Measurements from ENCODE around the gene TMPRSS13.
"Not testable (repeated sequence)": the region's sequence is repeated elsewhere in the genome, so short reads cannot be mapped to it uniquely, and the experiment has no call there.

Gene TMPRSS13

DNA sequence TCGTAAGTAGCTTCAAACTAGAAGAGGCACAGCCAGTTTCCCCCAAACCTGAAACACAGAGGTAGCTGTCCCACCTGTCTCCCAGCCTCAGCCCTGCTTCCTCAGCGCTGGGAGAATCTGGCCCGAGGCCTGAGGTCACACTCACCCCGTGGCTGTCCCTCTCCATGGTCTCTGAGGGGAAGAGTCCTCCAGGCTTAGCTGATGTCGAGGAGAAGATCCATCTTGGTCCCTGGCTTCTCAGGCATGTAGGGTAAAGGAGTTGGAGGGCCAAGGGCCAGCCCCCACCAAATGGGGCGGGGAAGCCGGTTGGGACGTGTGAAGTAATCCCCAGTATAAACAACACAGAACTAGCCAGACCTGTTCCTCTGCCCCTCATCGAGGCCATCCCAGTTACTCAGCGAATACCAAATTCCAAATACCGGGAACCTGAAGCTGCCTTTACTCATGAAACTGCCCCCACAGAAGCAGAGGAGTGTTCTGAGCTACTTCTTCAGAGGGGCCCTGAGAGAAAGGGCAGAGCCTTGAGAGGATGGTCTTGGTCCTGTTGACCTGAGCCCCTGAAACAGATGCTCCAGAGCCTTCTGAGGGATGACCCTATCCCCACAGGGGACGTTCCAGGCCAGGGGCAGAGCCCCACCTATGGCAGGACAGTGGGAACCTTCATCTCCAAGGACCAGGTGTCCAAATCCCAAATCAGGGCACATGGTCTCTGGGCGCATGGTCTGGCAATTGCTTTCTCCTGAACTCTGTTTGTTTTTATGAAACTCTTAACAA, at the start of gene TMPRSS13:
TSS of gene TMPRSS13 (minus strand) at position 261 of the 774 bp plus-strand sequence. CDS start at position 166, 95 bp downstream.
- H3K4me1 ChIP-seq (ENCODE audit: control insufficient read depth, insufficient read depth, low read length): no peaks in the 10 kb centered on the region
- no peaks in the 10 kb centered on the region for H3K9me3 ChIP-seq (ENCODE audit: control insufficient read depth, insufficient read depth, low read length)
- no peak within 1 kb of the TSS for H3K4me3 ChIP-seq (ENCODE audit: low read depth, low read length)
- H3K27me3 ChIP-seq (ENCODE audit: control insufficient read depth, insufficient read depth, low read length): peaks cover 4% of the 10 kb centered on the region
- H3K9ac ChIP-seq (ENCODE audit: low read depth, low read length): no peak within 1 kb of the TSS
- H3K36me3 ChIP-seq (ENCODE audit: control insufficient read depth, insufficient read depth, low read length): no peaks in the 10 kb centered on the region

DNA sequence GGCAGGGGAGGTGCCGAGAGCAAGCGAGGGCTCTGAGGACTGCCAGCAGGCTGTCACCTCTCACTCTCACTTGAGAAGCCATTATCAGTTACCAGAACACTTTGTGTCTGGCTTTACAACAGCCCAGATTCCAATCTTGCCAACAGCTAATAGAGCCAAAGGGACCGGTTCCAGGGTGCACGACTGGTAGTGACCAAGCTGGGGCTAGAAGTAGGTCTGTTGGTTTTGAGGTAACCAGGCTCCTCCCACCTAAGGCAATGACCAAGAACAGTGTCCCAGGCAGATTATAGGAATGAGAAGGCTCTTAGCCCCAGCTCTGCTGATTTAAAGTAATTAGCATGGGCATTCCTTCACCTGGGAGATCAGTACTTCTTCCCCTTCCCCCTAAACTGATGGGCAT, 49.8 kb upstream of the TMPRSS13 start:
- no peaks in the 10 kb centered on the region for H3K27me3 ChIP-seq (ENCODE audit: control insufficient read depth, insufficient read depth, low read length)
- no peaks in the 10 kb centered on the region for H3K4me1 ChIP-seq (ENCODE audit: control insufficient read depth, insufficient read depth, low read length)
- no peak overlapping the region for H3K4me3 ChIP-seq (ENCODE audit: low read depth, low read length)
- H3K9ac ChIP-seq (ENCODE audit: low read depth, low read length): no peak overlapping the region
- H3K36me3 ChIP-seq (ENCODE audit: control insufficient read depth, insufficient read depth, low read length): no peaks in the 10 kb centered on the region
- no peaks in the 10 kb centered on the region for H3K9me3 ChIP-seq (ENCODE audit: control insufficient read depth, insufficient read depth, low read length)

DNA sequence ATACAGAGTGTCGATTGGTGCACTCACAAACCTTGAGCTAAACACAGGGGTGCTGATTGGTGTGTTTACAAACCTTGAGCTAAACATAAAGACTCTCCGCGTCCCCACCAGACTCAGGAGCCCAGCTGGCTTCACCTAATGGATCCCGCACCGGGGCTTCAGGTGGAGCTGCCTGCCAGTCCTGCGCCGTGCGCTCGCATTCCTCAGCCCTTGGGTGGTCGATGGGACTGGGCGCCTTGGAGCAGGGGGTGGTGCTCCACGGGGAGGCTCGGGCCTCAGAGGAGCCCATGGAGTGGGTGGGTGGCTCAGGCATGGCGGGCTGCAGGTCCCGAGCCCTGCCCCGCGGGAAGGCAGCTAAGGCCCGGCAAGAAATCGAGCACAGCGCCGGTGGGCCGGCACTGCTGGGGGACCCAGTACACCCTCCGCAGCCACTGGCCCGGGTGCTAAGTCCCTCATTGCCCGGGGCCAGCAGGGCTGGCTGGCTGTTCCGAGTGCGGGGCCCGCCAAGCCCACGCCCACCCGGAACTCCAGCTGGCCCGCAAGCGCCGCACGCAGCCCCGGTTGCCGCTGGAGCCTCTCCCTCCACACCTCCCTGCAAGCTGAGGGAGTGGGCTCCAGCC, 49.2 kb upstream of the TMPRSS13 start:
- H3K9me3 ChIP-seq (ENCODE audit: control insufficient read depth, insufficient read depth, low read length); H3K4me1 ChIP-seq (ENCODE audit: control insufficient read depth, insufficient read depth, low read length); H3K9ac ChIP-seq (ENCODE audit: low read depth, low read length); H3K4me3 ChIP-seq (ENCODE audit: low read depth, low read length); H3K36me3 ChIP-seq (ENCODE audit: control insufficient read depth, insufficient read depth, low read length); H3K27me3 ChIP-seq (ENCODE audit: control insufficient read depth, insufficient read depth, low read length): not testable (repeated sequence)

DNA sequence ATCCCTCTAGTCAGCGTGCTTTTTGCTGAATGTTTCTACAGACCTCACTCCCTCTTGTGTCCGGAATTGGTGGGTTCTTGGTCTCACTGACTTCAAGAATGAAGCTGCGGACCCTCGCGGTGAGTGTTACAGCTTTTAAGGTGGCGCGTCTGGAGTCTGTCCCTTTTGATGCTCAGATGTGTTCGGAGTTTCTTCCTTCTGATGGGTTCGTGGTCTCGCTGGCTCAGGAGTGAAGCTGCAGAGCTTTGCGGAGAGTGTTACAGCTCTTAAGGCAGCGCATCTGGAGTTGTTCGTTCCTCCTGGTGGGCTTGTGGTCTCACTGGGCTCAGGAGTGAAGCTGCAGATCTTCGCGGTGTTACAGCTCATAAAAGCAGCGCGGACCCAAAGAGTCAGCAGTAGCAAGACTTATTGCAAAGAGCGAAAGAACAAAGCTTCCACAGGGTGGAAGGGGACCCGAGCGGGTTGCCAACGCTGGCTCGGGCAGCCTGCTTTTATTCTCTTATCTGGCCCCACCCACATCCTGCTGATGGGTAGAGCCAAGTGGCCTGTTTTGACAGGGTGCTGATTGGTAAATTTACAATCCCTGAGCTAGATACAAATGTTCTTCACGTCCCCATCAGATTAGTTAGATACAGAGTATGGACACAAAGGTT, 48.5 kb upstream of the TMPRSS13 start:
- not testable (repeated sequence) for H3K4me3 ChIP-seq (ENCODE audit: low read depth, low read length); H3K27me3 ChIP-seq (ENCODE audit: control insufficient read depth, insufficient read depth, low read length); H3K9me3 ChIP-seq (ENCODE audit: control insufficient read depth, insufficient read depth, low read length); H3K9ac ChIP-seq (ENCODE audit: low read depth, low read length); H3K36me3 ChIP-seq (ENCODE audit: control insufficient read depth, insufficient read depth, low read length); H3K4me1 ChIP-seq (ENCODE audit: control insufficient read depth, insufficient read depth, low read length)

DNA sequence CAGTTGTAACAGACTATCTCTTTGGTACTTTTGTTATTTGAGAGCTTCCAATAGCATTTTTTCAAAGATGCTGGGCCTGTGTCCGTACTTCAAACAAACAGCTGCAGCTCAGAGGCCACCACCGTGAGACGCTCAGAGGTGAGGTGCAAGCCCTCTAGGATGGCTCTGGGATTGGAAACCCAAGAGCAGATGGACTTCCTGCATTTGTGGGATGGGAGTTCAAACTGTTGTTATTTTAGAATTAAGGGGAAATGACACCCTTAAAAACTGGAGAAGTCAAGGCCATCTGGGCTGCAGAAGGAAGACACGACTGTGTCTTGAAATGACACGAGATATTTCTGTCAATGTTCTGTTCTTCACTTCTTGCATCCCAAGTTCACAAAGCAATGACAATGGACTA, 47.8 kb upstream of the TMPRSS13 start:
- no peaks in the 10 kb centered on the region for H3K4me1 ChIP-seq (ENCODE audit: control insufficient read depth, insufficient read depth, low read length)
- no peak overlapping the region for H3K4me3 ChIP-seq (ENCODE audit: low read depth, low read length)
- H3K27me3 ChIP-seq (ENCODE audit: control insufficient read depth, insufficient read depth, low read length): no peaks in the 10 kb centered on the region
- no peak overlapping the region for H3K9ac ChIP-seq (ENCODE audit: low read depth, low read length)
- no peaks in the 10 kb centered on the region for H3K36me3 ChIP-seq (ENCODE audit: control insufficient read depth, insufficient read depth, low read length)
- H3K9me3 ChIP-seq (ENCODE audit: control insufficient read depth, insufficient read depth, low read length): no peaks in the 10 kb centered on the region

DNA sequence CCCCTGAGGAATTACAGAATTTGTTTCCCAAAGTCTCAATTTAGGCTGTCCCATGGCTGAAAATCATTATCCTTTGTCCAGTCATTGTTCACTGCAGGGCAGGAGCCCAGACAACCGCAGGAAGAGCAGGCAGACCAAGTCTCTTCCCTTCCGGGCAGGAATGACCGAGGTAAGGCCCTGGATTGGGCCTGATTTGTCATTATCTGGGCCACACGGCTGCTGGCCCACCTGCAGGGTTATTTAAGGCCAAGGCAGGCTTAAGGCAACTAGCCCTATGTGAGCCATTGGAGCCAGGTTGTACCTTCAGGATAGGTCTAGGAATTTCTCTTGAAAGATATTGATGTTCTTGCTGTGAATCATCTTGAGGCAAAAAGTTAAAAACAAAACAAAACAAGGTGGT, 47.2 kb upstream of the TMPRSS13 start:
- Histone ChIP-seq H3K9ac (ENCODE audit: low read depth, low read length) (no peak overlapping the region), H3K4me1 (ENCODE audit: control insufficient read depth, insufficient read depth, low read length) (no peaks in the 10 kb centered on the region)

DNA sequence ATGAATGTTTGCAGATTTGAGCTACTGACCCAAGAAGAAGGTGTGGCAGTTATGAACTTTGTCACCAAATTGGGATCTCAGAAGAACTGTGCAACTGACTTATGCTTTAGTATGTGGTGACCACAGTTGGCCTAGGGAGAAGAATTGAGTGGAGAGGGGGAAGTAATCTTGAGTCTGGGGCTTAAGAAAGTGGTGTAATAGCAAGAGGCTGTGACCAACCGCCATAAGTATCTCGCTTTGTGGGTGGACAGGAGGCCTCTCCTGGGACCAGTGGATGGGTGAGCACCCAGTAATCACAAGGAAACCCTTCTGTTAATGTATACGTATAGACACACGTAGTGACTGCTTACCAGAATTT, 44.3 kb upstream of the TMPRSS13 start:
- Histone ChIP-seq H3K36me3 (ENCODE audit: control insufficient read depth, insufficient read depth, low read length) (no peaks in the 10 kb centered on the region), H3K4me1 (ENCODE audit: control insufficient read depth, insufficient read depth, low read length) (no peaks in the 10 kb centered on the region), H3K9me3 (ENCODE audit: control insufficient read depth, insufficient read depth, low read length) (no peaks in the 10 kb centered on the region), H3K27me3 (ENCODE audit: control insufficient read depth, insufficient read depth, low read length) (no peaks in the 10 kb centered on the region), H3K4me3 (ENCODE audit: low read depth, low read length) (no peak overlapping the region), H3K9ac (ENCODE audit: low read depth, low read length) (no peak overlapping the region)

More for the DNA sequence above, 47.2 kb upstream of the TMPRSS13 start:
- H3K36me3 ChIP-seq (ENCODE audit: control insufficient read depth, insufficient read depth, low read length): no peaks in the 10 kb centered on the region
- no peaks in the 10 kb centered on the region for H3K9me3 ChIP-seq (ENCODE audit: control insufficient read depth, insufficient read depth, low read length)
- H3K27me3 ChIP-seq (ENCODE audit: control insufficient read depth, insufficient read depth, low read length): no peaks in the 10 kb centered on the region
- no peak overlapping the region for H3K4me3 ChIP-seq (ENCODE audit: low read depth, low read length)

DNA sequence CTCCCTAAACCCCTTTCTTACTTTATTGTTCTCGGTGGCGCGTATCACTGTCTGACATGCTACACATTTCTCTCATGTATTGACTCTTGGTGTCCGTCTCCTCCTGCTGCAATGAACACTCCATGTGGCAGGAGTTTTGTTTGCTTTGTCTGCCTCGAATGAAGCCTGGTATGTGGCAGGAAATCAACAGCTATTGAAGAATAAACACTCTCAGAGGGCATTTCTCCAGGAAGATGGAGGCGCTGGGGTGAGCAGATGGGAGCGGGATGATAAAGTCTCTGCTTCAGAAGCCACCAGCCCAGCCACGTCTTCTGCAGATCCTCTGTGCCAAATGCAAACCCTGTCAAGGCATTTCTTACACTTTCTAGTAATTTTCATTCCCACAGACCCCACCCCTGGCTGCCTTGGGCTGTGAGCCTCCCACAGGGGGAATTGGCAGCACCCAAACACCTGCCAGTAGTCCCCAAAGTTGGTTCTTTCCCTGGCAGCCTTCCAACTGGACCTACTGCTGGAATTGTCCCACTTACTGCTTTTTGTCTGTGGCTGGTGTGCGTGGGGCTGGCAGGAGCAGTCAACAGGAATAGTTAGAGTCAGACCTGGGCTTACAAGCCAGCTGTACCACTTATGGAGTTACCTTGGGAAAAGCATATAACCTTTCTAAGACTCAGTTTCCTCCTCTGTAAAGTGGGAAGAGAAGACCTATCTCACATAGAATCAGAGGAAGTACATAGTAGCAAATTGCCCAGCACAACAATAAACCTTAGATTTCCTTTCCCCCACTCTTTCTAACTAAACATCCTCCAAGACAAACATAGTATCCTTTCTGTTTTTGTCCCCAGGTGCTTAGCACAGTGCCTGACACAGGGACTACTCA, 43.7 kb upstream of the TMPRSS13 start:
- H3K4me1 ChIP-seq (ENCODE audit: control insufficient read depth, insufficient read depth, low read length): no peaks in the 10 kb centered on the region
- no peak overlapping the region for H3K4me3 ChIP-seq (ENCODE audit: low read depth, low read length)
- H3K36me3 ChIP-seq (ENCODE audit: control insufficient read depth, insufficient read depth, low read length): no peaks in the 10 kb centered on the region
- H3K9me3 ChIP-seq (ENCODE audit: control insufficient read depth, insufficient read depth, low read length): no peaks in the 10 kb centered on the region
- H3K27me3 ChIP-seq (ENCODE audit: control insufficient read depth, insufficient read depth, low read length): no peaks in the 10 kb centered on the region
- no peak overlapping the region for H3K9ac ChIP-seq (ENCODE audit: low read depth, low read length)

DNA sequence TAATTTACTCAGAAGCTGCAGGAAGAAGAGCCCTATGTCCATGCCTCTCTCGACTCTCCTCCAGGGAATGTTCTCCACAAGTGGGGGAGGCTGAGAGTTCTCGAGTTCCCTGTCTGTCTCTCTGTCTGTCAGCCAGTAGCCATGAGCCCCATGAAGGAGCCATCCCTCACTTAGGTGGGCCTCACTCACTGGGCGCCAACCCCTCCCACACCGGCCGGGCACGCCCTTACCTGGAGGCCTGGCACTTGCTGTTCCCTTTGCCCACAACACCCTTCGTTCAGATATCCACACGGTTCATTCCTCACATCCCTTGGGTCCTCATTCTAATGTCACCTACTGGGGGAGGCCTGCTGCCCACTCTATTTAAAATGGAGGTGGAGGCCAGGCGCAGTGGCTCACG, 42.8 kb upstream of the TMPRSS13 start:
- no peak overlapping the region for H3K4me3 ChIP-seq (ENCODE audit: low read depth, low read length)
- no peaks in the 10 kb centered on the region for H3K27me3 ChIP-seq (ENCODE audit: control insufficient read depth, insufficient read depth, low read length)
- H3K4me1 ChIP-seq (ENCODE audit: control insufficient read depth, insufficient read depth, low read length): no peaks in the 10 kb centered on the region
- H3K9me3 ChIP-seq (ENCODE audit: control insufficient read depth, insufficient read depth, low read length): no peaks in the 10 kb centered on the region
- no peak overlapping the region for H3K9ac ChIP-seq (ENCODE audit: low read depth, low read length)
- H3K36me3 ChIP-seq (ENCODE audit: control insufficient read depth, insufficient read depth, low read length): no peaks in the 10 kb centered on the region

DNA sequence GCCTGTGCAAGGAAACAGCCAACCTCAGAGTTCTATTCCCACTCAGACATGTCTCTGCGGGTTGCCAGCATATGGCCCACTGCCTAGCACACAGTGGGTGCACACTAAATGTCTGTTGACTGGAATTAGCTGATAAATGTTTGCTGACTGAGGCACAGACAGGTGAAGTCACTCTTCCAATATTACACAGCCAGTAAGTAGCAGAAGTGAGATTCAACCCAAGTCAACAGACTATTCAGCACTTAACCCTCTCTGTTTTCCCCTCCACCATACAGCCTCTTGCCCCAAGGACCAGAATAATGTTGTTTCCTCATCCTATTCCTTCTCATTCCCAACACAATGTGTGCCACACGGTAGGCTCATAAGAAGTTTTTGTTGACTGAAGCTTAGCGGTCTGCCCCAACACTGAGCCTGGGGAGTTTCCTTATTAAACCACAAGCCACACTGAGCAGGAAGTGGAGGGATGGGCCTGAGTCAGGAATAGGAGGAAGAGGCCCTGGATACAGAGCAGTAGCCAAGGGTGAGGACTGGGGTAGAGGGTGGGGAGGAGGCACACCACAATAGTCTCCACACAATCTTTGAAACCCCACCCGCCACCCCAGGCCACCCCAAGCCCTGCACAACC, 41.3 kb upstream of the TMPRSS13 start:
- H3K4me1 ChIP-seq (ENCODE audit: control insufficient read depth, insufficient read depth, low read length): no peaks in the 10 kb centered on the region
- no peak overlapping the region for H3K4me3 ChIP-seq (ENCODE audit: low read depth, low read length)
- no peak overlapping the region for H3K9ac ChIP-seq (ENCODE audit: low read depth, low read length)
- no peaks in the 10 kb centered on the region for H3K36me3 ChIP-seq (ENCODE audit: control insufficient read depth, insufficient read depth, low read length)
- no peaks in the 10 kb centered on the region for H3K27me3 ChIP-seq (ENCODE audit: control insufficient read depth, insufficient read depth, low read length)
- no peaks in the 10 kb centered on the region for H3K9me3 ChIP-seq (ENCODE audit: control insufficient read depth, insufficient read depth, low read length)
